Esophagus muscularis mucosa (tissue), 4 donors: ENCODE data around the gene TMEM255B. TPM values are rescaled to one million over a fixed set of nuclear protein-coding genes. Genes with fewer than 3 reads are reported as not detected.

ENCODE experiments used
- DNase-seq: peaks from one replicate; pipeline ENCODE4 v3.0.0-alpha.2; 2017; ENCODE audit errors: extremely low spot score
- H3K27ac ChIP-seq, 4 donors: fragments of 200-600 bp; sonication (generic); replicated peaks in 1 of 4; 1 replicate in 3 of 4; 2 replicates in 1 of 4; pipeline ENCODE4 v1.5.1; 2016 to 2019; ENCODE audit warnings: mild to moderate bottlenecking in 1 of 4
- H3K27me3 ChIP-seq, 4 donors: fragments of 200-600 bp; sonication (generic); one replicate each; pipeline versions ENCODE4 v1.5.1 to v1.6.0; 2016 to 2019
- H3K36me3 ChIP-seq, 4 donors: fragments of 200-600 bp; sonication (generic); one replicate each; pipeline ENCODE4 v1.5.1; 2016 to 2019
- H3K4me1 ChIP-seq, 4 donors: fragments of 200-600 bp; sonication (generic); one replicate each; pipeline ENCODE4 v1.5.1; 2016 to 2019
- H3K4me3 ChIP-seq, 4 donors: fragments of 200-600 bp; sonication (generic); 1 replicate in 2 of 4; 2 replicates in 2 of 4; pipeline ENCODE4 v1.5.1; 2016 to 2019; ENCODE audit warnings: mild to moderate bottlenecking in 4 of 4, moderate library complexity in 1 of 4
- H3K9me3 ChIP-seq, 4 donors: fragments of 200-600 bp; sonication (generic); 1 replicate in 3 of 4; 2 replicates in 1 of 4; pipeline ENCODE4 v1.5.1; 2016 to 2019
- EP300 ChIP-seq: sonication (generic); formaldehyde crosslinking; IDR thresholded peaks from one replicate; pipeline ENCODE4 v1.6.1; 2017; ENCODE audit warnings: antibody characterized with exemption
- POLR2A ChIP-seq: fragments of 450-650 bp; IDR thresholded peaks from one replicate; pipeline ENCODE4 v1.6.1; 2017; ENCODE audit warnings: antibody characterized with exemption, moderate library complexity, mild to moderate bottlenecking, low read depth
- POLR2AphosphoS5 ChIP-seq, 2 donors: sonication (generic); formaldehyde crosslinking; IDR thresholded peaks; one replicate each; pipeline ENCODE4 v1.6.1; 2017; ENCODE audit warnings: antibody characterized with exemption in 2 of 2
- WGBS: methylation state at CpG from one replicate; pipeline ENCODE4 v1.1.5; 2018; 5-methylcytosine and 5-hydroxymethylcytosine counted together
- intact Hi-C: fragments of 100-400 bp; cut with DNase I; formaldehyde crosslinking; loops from one replicate; pipeline ENCODE4 v1.15.1; 2023
- total RNA-seq, 4 donors: library from RNA; depleted of rRNA; stranded (reverse); fragments of >200 nt; gene quantifications; one replicate each; pipeline versions ENCODE4 v1.1.0 to v1.2.1, GENCODE V29; 2016
- TF ChIP-seq, protein P1 (sequence below), 3 experiments: fragments of 200-600 bp in 2 of 3; fragments of 450-650 bp in 1 of 3; sonication (generic) in 2 of 3; IDR thresholded peaks; one replicate each; pipeline ENCODE4 v1.5.1; 2017 to 2019; ENCODE audit warnings: antibody characterized with exemption in 3 of 3, mild to moderate bottlenecking in 2 of 3, moderate library complexity in 1 of 3

The TMEM255B gene
- total RNA-seq, 4 donors from 2014 or later, result 4.1 to 12.3 (median 10.7) TPM

DNA sequence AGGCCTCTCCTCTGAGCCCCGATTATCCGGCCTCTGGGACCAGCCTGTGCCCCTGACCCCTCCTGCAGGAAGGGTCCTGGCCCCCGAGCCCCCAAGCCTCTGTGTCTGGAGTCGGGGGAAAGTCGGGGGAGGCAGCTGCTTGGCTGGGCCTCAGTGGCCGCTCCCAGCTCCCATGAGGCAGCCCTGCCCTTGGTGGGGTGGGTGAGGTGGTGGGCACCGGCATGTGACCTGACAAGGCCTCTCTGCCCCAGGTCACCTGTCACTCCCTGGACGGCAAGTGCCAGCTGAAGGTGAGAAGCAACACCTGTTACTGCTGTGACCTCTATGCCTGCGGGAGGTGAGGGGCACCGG, 41.5 kb downstream of the TMEM255B start:
- Histone ChIP-seq H3K36me3 (peaks cover 0 to 15% (median 5%) of the 10 kb centered on the region in 4 donors), H3K27ac (no peak overlapping the region), H3K27me3 (no peaks in the 10 kb centered on the region), H3K9me3 (no peaks in the 10 kb centered on the region), H3K4me3 (no peak overlapping the region), H3K4me1 (peaks cover 0 to 28% (median 21%) of the 10 kb centered on the region in 4 donors)
- TF ChIP-seq EP300 (no peak), POLR2A (no peak), POLR2AphosphoS5 (IDR thresholded peaks at IDR 0.05) (no peak)
- TF ChIP-seq, protein P1, sequence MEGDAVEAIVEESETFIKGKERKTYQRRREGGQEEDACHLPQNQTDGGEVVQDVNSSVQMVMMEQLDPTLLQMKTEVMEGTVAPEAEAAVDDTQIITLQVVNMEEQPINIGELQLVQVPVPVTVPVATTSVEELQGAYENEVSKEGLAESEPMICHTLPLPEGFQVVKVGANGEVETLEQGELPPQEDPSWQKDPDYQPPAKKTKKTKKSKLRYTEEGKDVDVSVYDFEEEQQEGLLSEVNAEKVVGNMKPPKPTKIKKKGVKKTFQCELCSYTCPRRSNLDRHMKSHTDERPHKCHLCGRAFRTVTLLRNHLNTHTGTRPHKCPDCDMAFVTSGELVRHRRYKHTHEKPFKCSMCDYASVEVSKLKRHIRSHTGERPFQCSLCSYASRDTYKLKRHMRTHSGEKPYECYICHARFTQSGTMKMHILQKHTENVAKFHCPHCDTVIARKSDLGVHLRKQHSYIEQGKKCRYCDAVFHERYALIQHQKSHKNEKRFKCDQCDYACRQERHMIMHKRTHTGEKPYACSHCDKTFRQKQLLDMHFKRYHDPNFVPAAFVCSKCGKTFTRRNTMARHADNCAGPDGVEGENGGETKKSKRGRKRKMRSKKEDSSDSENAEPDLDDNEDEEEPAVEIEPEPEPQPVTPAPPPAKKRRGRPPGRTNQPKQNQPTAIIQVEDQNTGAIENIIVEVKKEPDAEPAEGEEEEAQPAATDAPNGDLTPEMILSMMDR (IDR thresholded peaks at IDR 0.05), result no peak
- no peak for DNase-seq
- WGBS, result 65% methylated on average over 4 of the region's 10 CpGs
- intact Hi-C loops, result no loop called here

DNA sequence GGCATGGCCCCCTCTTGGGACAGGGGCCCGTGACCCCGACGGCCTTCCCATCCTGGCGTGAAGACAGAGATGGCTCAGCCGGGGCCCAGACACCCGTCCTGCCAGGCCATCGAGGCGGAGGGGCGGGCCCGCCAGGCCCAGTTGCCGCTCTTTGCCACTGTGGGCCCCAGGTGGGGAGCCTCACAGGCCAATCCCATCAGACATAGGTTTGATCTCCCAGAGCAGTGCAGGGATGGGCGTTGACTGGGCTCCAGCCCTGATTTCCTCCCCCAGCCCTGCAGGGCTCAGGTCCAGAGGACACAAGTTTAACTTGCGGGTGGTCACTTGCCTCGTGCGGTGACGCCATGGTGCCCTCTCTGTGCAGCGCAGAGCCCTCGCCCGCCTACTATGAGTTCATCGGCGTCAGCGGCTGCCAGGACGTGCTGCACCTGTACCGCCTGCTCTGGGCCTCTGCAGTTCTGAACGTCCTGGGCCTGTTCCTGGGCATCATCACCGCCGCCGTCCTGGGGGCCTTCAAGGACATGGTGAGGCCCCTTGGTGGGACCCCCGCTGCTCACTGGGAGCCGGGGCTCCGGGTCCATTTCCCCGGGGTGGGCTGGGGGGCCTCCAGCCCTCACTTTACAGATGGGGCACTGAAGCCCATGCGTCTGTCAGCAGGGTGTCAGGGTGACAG, 42.4 kb downstream of the TMEM255B start:
- intact Hi-C loops, result no loop called here
- Histone ChIP-seq H3K27me3 (no peaks in the 10 kb centered on the region), H3K9me3 (no peaks in the 10 kb centered on the region), H3K4me3 (no peak overlapping the region), H3K27ac (peak overlapping the region in 1 of 4 donors; percentile 14), H3K4me1 (peaks cover 0 to 28% (median 21%) of the 10 kb centered on the region in 4 donors), H3K36me3 (peaks cover 0 to 11% (median 3%) of the 10 kb centered on the region in 4 donors)
- no peak for DNase-seq
- TF ChIP-seq EP300, result no peak
- TF ChIP-seq POLR2AphosphoS5 (IDR thresholded peaks at IDR 0.05), result no peak
- no peak for TF ChIP-seq POLR2A
- TF ChIP-seq, protein P1 (IDR thresholded peaks at IDR 0.05), result no peak
- WGBS, result 83% methylated on average over 18 of the region's 33 CpGs

DNA sequence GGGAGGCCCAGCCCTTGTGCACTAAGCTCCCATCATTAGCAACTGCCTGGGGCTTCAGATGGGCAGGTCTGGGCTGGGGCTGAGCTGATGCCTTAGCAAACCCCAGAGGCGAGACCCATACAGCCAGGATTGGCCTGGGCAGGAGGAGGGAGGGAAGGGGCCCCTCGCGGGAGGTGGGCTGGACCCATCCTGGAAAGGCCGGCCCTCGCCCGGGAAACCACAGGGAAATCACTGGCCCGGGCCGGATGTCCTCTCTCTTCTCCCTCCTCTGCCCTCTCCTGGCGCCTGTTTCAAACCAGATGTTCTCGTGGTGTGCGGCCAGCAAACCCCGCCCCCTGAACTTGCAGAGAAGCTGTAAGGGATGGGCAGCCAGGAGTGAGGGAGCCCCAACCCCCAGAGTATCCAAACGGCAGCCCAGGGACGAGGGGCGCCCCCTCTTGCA, 43.1 kb downstream of the TMEM255B start:
- Histone ChIP-seq H3K27ac (peak overlapping the region in 1 of 4 donors; percentile 14), H3K36me3 (peaks cover 0 to 4% (median 1%) of the 10 kb centered on the region in 4 donors), H3K9me3 (no peaks in the 10 kb centered on the region), H3K27me3 (no peaks in the 10 kb centered on the region), H3K4me3 (no peak overlapping the region), H3K4me1 (peaks cover 0 to 28% (median 21%) of the 10 kb centered on the region in 4 donors)
- no peak for DNase-seq
- TF ChIP-seq POLR2AphosphoS5 (IDR thresholded peaks at IDR 0.05), result no peak
- no peak for TF ChIP-seq POLR2A
- TF ChIP-seq, protein P1 (IDR thresholded peaks at IDR 0.05), result no peak
- TF ChIP-seq EP300, result no peak
- intact Hi-C loops, result no loop called here
- 31% methylated on average over 8 of the region's 15 CpGs for WGBS

DNA sequence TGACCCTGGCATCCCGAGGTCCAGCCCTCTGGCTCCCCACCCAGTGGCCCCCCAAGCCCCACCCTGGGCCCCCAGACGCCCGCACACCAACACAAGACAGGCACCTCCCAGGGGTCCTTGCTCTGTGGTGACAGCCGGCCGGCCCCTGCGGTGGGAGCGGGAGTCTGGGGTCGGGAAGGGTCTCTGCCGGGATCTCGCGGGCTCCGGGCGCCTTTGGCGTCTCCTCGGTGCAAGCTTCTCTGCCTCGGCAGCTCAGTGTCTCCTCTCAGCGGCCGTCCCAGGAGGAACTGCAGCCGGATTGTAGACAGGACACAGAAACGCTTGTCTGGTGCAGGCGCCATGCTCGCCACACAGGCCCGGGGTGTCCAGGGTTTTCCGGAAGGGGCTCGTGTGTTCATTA, 43.7 kb downstream of the TMEM255B start:
- Histone ChIP-seq H3K36me3 (no peaks in the 10 kb centered on the region), H3K9me3 (no peaks in the 10 kb centered on the region), H3K27me3 (no peaks in the 10 kb centered on the region), H3K27ac (no peak overlapping the region), H3K4me3 (no peak overlapping the region), H3K4me1 (peaks cover 0 to 28% (median 21%) of the 10 kb centered on the region in 4 donors)
- 82% methylated on average over 12 of the region's 25 CpGs for WGBS
- TF ChIP-seq POLR2A (no peak), POLR2AphosphoS5 (IDR thresholded peaks at IDR 0.05) (no peak), EP300 (no peak)
- TF ChIP-seq, protein P1 (IDR thresholded peaks at IDR 0.05), result no peak
- intact Hi-C loops, result no loop called here
- no peak for DNase-seq
